Activated T-helper 9 cell treated with anti-CD3 and anti-CD28 coated beads, Interleukin-2, amount 50 U/mL, for 16 hours (primary cell): ENCODE data around the gene SENP6.
"Not testable (repeated sequence)": the region's sequence is repeated elsewhere in the genome, so short reads cannot be mapped to it uniquely, and the experiment has no call there.

Experiments
- DNase-seq: peaks from one replicate; pipeline ENCODE4 v3.0.0-alpha.2; 2020; ENCODE audit warnings: low read depth

Gene SENP6

GRCh38 chr6:75609639-75610590, 8.2 kb downstream of the SENP6 start:
- DNase-seq, result no peak

- no peak for DNase-seq
These were observed 9.5 kb downstream of the SENP6 start for GRCh38 chr6:75611011-75611701.

DNA sequence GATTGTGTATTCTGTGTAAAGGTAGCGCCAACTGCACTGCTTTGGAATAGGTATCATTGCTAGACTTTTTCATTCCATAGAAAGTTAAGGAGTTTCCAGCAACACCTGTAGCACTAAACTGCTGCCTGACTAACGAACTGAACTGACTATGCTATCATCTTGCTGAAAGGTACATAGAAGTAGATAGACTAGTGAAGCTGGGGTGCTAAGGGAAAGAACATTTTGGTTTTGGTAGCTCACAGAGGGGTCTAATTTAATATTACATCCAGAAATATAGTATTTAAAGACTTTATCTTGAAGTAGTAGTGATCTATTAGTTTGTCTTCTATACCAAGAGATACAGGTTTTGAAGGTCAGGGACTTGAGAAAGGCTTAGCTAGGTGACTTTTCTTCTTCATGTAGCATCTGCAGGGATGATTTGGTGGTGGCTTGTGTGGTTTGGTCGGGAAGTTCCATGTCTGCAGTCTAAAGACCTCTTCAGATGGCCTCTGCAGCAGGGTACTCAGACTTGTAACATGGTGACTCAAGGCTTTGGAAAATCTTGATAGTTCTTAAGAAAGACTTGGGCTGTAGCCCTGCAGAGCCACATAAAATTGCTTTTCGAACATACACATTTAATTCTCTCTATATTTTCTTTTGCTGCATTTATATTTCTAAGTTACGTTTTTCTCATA, 10.2 kb downstream of the SENP6 start:
- peak; percentile 22 for DNase-seq

- DNase-seq, result no peak
These were observed 10.8 kb downstream of the SENP6 start for GRCh38 chr6:75612434-75612833.

- DNase-seq, result no peak
These were observed 11.4 kb downstream of the SENP6 start for GRCh38 chr6:75613056-75613501.

GRCh38 chr6:75618437-75618836, 16.8 kb downstream of the SENP6 start:
- DNase-seq, result no peak

GRCh38 chr6:75619230-75619899, 17.7 kb downstream of the SENP6 start:
- no peak for DNase-seq

DNA sequence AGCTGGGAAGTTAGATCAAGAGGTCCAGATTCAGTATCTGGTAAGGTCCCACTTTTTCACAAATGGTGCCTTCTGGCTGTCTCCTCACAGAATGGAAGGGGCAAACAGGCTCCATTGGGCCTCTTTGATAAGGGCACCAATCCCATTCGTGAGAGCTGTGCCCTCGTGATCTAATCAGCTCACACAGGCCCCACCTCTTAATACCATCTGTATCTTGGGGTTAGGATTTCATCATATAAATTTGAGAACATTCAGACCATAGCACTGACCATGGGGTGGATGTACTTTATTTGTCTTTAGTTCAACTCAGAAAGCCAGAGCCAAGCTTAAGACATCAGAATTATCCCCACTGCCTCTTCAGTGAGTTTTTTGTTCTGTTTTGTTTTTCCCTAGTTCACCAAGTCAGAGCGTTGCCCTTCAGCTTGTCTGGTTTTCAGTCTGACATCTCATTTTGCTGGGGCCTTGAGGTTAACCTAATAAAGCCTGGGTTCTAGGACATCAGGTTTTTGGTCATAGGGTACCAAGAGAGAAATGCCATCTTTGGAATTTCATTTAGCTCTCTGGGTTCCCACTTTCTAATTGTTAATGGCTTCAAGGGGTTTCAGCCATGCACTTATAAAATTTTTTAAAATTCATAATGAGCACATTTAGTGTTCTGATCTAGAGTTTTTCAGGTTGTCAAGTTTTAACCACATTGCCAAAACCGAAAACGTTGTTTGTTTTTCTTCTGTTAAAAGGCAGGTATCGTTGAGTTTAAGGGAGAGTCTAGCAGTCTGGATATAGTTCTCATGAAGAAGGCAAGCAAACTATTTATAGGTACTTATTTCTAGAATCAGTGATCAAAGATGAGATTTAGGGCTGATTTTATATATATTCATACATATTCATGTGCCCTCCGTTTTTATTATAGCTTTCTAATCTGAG, 19.0 kb downstream of the SENP6 start:
- no peak for DNase-seq

GRCh38 chr6:75621846-75622245, 20.2 kb downstream of the SENP6 start:
- no peak for DNase-seq

DNA sequence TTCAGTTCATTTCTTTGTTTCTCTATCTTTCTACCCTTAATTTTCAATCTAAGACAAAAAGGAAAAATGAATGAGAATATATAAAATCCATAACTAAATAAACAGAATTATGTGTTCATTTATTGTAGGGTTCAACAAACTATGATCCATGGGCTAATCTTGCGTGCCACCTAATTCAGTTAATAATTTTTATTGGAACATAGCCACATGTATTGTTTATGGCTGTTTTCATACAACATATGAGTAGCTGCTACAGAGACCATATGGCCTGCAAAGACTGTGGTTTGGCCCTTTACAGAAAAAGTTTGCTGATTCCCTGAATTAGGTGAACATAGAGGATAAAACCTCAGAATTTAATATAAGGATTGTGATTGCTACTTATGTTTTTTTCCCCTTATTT, 21.8 kb downstream of the SENP6 start:
- no peak for DNase-seq

DNA sequence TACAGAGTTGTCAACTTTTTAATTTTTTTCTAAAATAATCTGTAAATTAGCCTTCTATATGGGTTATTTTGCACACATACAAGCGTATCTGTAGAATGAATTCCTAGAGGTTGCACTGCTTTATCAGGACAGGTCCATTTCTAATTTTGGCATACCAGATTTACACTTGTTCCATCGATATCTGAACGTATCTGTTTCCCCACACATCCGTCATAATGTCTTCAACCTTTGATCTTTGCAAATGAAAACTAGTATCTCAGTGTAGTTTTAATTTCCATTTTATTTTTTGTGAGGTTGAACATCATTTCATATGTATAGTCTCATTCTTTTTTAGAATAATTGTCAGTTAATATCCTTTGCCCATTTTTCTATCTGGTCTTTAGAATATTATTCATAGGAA, 22.7 kb downstream of the SENP6 start:
- no peak for DNase-seq

DNA sequence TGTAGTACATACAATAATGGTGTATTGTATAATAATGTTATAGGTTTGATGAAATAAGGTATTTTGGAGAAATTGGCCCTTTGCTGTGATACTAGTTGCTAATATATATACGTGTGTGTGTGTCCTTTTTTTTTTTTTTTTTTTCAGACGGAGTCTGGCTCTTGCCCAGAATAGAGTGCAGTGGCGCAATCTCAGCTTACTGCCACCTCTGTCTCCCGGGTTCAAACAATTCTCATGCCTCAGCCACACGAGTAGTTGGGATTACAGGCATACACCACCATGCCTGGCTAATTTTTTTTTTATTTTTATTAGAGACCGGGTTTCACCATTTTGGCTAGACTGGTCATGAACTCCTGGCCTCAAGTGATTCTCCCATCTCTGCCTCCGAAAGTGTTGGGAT, 23.3 kb downstream of the SENP6 start:
- DNase-seq, result no peak

GRCh38 chr6:75626561-75626960, 24.9 kb downstream of the SENP6 start:
- no peak for DNase-seq

- not testable (repeated sequence) for DNase-seq
These were observed 26.0 kb downstream of the SENP6 start for GRCh38 chr6:75627708-75628107.

- DNase-seq, result no peak
These were observed 30.4 kb downstream of the SENP6 start for GRCh38 chr6:75631859-75632635.

- no peak for DNase-seq
These were observed 31.4 kb downstream of the SENP6 start for GRCh38 chr6:75633045-75633444.

DNA sequence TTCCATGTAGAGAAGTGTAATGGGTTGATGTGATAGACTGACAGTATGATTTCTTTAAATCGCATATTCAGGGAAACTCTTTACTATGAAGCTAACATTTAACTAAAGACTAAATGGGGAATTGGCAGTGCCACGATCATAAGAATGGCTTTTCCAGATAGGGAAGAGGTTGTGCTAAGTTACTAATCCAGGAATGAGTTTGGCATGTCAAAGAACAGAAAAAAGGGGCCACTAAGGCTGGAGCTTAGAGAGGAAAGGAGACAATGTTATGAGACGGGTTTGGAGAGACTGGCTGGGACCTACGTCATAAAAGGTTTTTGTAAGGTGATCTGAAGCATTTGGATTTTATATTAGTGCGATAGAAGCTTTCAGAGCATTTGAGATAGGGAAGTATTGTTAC, 40.6 kb downstream of the SENP6 start:
- no peak for DNase-seq

DNA sequence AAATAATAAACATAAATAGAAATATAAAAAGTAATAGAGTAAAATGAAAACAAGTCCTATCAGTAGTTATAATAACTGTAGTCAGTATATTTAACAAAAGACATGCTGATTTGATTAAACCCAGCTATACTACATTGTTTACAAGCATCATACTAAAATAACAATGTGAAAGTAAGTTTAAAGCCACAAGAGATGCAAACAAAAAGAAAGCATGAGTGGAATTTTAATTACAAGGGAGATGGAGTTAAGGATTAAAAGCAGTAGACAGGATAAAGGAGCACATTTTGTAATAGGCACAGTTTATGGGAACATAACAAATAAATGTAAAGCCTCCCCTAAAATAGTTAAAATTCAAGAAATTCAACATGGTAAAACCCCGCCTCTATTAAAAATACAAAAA, 41.5 kb downstream of the SENP6 start:
- DNase-seq, result no peak

DNA sequence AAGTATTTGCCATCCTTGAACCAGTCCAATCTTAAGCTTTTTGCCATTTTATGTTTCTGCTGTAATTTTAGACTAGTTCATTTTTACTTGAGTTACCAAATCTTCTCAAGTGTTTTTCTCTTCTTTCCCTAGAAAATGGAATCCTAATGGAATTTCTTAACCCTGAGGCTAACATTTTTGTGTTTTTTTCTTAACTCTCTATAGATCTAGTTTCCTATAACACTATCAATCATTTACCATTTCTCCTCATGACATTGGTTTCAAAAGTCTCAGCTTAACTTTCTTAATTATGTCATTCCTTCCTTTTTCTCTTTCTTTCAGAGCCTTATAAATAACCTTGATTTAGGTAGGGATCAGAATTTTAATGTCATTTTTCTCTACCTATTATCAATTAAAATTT, 54.8 kb downstream of the SENP6 start:
- no peak for DNase-seq

- DNase-seq, result no peak
These were observed 55.6 kb downstream of the SENP6 start for GRCh38 chr6:75657327-75657726.
